DMS114 treated with DMSO at 0.1 percent for 48 hours (cell line): ENCODE results near the gene C1QTNF6.
"Not testable (repeated sequence)": the region's sequence is repeated elsewhere in the genome, so short reads cannot be mapped to it uniquely, and the experiment has no call there.

ENCODE experiments used
- DNase-seq: peaks from one replicate; lab custom pipeline; 2025; ENCODE audit not compliant: unreplicated experiment; lab: John Stamatoyannopoulos, UW

Gene C1QTNF6

DNA sequence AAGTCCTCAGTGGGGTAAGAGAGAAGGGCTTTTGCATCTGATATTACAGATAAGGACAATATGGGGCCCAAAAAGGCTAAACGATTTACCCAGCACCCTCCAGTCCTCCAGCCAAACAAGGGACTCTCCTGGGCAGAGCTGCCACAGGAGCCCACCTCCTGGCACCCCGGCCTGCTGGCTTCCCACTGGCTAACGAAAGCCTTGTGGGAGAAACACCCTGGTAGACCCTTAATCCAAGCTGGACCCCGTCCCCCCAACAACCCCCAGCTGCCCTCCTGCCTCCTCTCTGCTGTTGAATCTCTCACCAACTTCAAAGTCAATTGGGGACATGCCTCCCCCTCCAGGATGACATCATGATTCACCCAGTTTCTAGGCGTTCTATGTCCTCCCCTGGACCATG, 10.8 kb downstream of the C1QTNF6 start:
- DNase-seq = no peak

GRCh38 chr22:37176464-37177061, 11.5 kb downstream of the C1QTNF6 start:
- DNase-seq = no peak

DNA sequence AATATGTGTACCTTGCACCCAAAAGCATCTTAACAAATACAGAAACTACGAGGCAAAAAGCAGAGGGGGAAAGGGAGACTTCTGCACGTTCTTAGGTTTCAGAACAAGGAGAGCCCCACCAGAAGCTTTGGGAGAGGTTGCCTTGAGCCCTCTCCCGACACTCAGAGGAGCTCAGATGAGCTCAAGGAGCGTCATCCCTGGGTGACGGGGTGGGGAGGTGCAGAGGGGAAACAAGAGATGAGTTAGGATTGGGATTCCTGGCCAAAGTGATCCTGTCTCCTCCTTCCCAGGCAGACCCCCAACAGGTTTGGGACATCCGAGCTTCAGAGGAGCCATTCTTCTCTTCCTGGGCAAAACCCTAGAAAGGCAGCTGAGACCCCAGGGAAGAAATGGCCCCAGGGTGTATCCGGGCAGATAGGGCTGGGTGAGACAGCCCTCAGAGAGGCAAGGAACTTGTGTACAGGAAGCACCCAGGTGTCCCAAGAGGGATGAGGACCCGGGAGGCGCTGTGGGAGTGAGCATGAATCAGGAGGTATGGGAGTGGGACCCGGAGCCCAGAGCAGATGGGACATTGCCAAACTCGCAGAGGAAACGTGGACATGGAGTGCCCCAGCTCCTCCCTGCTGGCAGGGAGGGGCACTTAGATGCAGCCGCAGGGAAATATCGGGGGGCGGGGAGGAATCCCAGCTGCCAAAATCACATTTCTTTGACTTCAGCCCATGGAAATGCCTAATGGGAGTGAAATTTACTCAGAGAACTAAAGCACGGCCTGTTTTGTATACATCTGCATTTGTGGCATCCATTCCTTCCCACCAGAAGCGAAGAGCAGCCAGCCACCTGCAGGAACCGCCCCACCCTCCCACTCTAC, 12.4 kb downstream of the C1QTNF6 start:
- DNase-seq = no peak

- DNase-seq = no peak
Measured at GRCh38 chr22:37174964-37175363, 13.1 kb downstream of the C1QTNF6 start.

- no peak for DNase-seq
Measured at GRCh38 chr22:37173709-37174108, 14.3 kb downstream of the C1QTNF6 start.

- no peak for DNase-seq
Measured at GRCh38 chr22:37172266-37173245, 15.5 kb downstream of the C1QTNF6 start.

- DNase-seq = no peak
Measured at GRCh38 chr22:37171662-37172061, 16.4 kb downstream of the C1QTNF6 start.

DNA sequence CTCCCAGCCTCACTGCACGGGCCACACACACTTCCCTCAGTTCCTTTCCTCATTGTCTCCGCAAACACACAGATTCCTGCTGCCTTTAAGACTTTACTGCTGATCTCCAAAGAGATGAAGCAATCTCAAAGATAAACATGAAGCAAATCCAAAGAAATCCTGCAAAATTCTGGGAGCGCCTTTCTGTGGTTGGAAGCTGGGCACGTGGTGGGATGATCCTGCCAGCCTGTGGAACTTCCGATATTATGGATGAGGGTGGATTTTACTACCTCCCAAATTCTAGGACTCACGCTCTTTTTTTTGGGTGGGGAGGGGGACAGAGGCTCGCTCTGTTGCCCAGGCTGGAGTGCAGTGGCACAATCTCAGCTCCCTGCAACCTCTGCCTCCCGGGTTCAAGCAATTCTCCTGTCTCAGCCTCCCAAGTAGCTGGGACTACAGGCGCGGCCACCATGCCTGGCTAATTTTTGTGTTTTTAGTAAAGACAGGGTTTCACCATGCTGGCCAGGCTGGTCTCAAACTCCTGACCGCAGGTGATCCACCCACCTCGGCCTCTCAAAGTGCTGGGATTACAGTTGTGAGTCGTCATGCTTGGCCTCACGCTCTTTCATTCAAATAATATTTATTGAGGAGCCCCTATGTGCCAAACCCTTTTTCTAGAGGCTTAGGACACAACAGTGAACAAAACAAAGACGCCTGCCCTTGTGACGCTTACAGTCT, 17.2 kb downstream of the C1QTNF6 start:
- not testable (repeated sequence) for DNase-seq

DNA sequence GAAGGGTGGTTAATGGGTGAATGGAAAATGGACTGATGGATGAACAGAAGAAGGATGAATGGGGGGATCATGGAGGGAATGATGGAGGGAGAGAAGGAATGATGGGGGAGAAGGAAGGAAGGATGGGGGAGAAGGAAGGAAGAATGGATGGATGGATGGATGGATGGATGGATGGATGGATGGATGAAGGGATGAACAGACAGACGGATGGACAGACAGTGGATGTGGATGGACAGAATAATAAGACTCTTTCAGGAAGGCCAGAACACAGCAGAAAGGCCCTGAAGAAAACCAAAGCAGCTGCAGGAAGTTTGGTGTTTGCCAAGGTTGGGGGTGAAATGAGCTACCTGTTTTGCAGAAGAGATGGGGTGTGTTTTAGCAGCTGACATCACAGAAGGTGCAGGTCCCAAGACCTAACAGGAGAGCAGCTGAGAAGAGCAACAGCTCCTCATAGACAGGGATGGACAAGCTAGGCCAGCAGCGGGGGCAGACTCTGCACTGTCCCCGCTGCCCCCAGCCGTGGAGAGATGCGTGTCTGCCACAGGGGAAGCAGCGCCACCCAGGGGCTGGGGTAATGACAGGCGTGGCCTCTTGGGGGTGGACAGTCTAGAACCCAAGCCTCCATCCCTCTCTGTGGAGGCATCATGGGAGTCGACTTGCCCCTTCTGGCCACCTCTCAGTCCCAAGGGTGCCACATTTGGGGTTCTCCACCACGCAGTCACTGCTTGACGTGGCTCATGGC, 17.9 kb downstream of the C1QTNF6 start:
- DNase-seq = no peak

- DNase-seq = no peak
Measured at GRCh38 chr22:37169406-37169805, 18.6 kb downstream of the C1QTNF6 start.

DNA sequence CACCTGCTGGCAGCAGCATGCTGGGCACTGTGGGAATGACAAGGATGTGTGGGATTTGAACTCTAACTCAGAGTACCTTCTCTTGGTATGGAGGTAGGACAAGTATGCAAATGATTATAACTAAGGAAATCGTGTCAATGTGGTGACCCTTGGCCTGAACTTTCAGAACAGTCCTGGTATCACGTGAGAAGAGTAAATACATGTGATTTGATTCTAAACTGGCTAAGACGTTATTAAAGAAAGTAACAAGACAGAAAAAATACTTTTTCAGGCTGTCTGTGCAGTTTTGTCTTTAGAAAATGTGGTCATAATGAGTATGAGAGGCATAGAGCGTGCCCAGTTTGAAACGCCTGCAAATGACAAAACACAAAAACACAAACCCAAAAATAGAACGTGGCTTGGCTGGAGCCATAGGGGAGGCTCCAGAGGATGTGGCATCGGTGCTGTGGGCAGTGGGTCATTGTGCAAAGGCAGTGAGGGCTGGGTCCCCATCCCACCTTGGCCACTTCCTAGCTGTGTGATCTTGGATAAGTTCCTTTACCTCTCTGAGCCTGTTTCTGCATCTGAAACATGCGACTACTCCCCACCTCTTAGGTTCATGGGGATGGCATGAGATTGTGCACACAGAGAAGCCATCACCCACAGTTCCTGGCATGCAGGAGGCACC, 19.9 kb downstream of the C1QTNF6 start:
- DNase-seq = no peak

GRCh38 chr22:37167176-37167980, 20.7 kb downstream of the C1QTNF6 start:
- no peak for DNase-seq

DNA sequence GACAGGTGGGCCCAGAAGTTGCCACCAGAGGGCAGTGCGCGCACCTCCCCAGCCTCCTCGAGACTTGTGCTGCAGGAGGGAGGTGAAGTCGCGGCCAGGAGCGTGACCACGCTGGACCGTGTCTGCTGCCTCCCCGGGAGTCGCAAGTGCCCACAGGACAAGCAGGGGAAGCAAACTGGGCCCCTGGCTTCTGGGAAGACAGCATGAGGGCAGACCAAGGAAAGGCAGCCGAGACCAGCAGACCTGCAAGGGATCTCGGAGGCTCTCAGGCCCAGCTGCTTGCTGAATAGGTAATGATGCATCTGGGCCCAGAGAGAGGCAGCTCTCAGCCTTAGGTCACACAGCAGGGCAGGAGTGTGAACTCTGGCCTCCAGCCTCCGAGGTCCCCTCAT, 21.4 kb downstream of the C1QTNF6 start:
- DNase-seq = peak; percentile 32

GRCh38 chr22:37165940-37166674, 21.9 kb downstream of the C1QTNF6 start:
- DNase-seq = no peak

DNA sequence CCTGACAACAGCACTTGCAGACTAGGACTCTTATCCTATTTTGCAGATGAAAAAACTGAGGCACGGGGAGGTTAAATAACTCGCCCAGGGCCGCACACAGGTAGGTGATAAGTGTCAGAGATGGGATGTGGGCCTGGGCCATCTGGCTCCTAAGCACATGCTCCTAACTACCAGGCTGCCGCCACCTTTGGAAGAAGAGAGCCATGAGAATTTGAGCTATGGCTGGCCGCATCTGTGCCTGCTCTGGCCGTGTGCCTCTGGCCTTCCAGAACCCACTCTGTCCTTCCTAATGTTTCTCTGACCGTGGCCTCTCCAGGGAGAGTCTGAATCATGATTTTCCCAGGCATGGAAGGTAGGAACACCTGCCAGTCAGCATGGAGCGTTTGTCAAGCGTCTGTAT, 23.0 kb downstream of the C1QTNF6 start:
- DNase-seq = no peak

DNA sequence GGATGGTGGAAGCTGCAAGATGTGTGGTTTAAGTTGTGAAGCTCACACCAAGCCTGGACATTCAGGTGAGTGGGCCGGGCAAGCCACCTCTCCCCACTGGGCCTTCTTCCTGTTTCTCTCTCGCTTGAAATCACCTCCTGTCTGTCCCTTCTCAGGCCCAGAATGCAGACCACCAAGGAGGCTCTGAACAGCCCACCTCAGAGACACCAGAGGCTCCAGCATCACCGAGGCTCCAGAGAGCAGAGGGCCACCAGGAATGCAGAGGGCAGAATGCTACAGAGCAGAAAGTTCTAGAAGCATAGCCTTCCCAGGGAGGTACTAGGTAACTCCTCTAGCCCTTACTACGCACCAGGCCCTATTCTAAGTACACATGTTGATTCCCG, 23.6 kb downstream of the C1QTNF6 start:
- DNase-seq = no peak

GRCh38 chr22:37163575-37164504, 24.2 kb downstream of the C1QTNF6 start:
- no peak for DNase-seq
